Measurements from ENCODE around the gene SLC2A13.
A peak's percentile ranks its signal among the peaks of the same experiment; 100 is the strongest.

SLC2A13 gene

DNA sequence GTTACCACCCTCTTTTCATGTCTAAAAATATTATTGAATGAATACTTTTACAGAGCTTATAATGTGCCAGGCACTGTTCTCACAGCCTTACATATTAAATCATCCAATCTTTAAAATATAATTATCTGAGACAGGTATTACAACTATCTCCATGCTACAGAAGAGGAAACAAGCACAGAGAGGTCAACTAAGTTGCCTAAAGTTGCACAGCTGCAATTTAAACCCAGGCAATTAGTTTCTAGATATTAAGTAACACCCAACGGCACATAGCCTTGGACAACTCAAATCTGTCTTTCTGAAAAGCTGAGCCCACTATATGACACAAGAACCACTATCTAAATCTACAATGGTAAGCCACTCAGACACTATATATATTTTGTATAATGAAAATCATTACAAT is 92.6 kb downstream of the SLC2A13 start:
- TF ChIP-seq, protein P1, sequence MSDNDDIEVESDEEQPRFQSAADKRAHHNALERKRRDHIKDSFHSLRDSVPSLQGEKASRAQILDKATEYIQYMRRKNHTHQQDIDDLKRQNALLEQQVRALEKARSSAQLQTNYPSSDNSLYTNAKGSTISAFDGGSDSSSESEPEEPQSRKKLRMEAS (IDR thresholded peaks at IDR 0.05): no peak
- TF ChIP-seq CEBPB (IDR thresholded peaks at IDR 0.05) (no peak), FOXM1 (IDR thresholded peaks at IDR 0.05; ENCODE audit: borderline replicate concordance, low read depth) (no peak), NFIC (IDR thresholded peaks at IDR 0.05) (no peak), TCF12 (IDR thresholded peaks at IDR 0.05; ENCODE audit: low read depth) (no peak), TAF1 (IDR thresholded peaks at IDR 0.05; ENCODE audit: low read depth) (no peak), TEAD4 (IDR thresholded peaks at IDR 0.05) (no peak), CREB1 (IDR thresholded peaks at IDR 0.05; ENCODE audit: low read depth) (no peak), EGR1 (IDR thresholded peaks at IDR 0.05) (no peak), YY1 (IDR thresholded peaks at IDR 0.05; ENCODE audit: low read depth) (no peak), EP300 (IDR thresholded peaks at IDR 0.05; ENCODE audit: borderline replicate concordance) (no peak), ZBTB7A (IDR thresholded peaks at IDR 0.05; ENCODE audit: low read depth) (no peak), RAD21 (IDR thresholded peaks at IDR 0.05; ENCODE audit: low read depth) (no peak)
- TF ChIP-seq, protein P2, sequence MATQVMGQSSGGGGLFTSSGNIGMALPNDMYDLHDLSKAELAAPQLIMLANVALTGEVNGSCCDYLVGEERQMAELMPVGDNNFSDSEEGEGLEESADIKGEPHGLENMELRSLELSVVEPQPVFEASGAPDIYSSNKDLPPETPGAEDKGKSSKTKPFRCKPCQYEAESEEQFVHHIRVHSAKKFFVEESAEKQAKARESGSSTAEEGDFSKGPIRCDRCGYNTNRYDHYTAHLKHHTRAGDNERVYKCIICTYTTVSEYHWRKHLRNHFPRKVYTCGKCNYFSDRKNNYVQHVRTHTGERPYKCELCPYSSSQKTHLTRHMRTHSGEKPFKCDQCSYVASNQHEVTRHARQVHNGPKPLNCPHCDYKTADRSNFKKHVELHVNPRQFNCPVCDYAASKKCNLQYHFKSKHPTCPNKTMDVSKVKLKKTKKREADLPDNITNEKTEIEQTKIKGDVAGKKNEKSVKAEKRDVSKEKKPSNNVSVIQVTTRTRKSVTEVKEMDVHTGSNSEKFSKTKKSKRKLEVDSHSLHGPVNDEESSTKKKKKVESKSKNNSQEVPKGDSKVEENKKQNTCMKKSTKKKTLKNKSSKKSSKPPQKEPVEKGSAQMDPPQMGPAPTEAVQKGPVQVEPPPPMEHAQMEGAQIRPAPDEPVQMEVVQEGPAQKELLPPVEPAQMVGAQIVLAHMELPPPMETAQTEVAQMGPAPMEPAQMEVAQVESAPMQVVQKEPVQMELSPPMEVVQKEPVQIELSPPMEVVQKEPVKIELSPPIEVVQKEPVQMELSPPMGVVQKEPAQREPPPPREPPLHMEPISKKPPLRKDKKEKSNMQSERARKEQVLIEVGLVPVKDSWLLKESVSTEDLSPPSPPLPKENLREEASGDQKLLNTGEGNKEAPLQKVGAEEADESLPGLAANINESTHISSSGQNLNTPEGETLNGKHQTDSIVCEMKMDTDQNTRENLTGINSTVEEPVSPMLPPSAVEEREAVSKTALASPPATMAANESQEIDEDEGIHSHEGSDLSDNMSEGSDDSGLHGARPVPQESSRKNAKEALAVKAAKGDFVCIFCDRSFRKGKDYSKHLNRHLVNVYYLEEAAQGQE (IDR thresholded peaks at IDR 0.05; ENCODE audit: low read depth): no peak
- TF ChIP-seq, protein P3, sequence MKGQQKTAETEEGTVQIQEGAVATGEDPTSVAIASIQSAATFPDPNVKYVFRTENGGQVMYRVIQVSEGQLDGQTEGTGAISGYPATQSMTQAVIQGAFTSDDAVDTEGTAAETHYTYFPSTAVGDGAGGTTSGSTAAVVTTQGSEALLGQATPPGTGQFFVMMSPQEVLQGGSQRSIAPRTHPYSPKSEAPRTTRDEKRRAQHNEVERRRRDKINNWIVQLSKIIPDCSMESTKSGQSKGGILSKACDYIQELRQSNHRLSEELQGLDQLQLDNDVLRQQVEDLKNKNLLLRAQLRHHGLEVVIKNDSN (IDR thresholded peaks at IDR 0.05): no peak

DNA sequence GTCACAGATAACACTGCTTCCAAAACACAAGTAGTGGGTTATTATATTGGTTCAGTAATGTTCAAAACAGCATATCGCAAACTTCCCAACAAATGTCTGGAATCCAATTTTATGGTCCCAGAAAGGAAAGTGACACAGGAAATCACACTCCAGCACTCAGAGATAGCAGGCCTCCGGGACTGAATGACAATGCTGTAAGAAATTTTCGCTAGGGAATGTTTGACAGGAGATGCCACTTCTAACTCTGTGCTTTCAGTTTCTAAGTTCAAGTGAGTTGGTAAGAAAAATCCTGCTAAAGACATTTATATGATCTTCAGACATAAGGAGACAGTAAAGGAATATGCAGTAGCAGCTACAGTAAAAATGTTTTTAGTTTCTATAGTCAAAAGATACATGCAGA is 93.2 kb downstream of the SLC2A13 start:
- TF ChIP-seq TAF1 (IDR thresholded peaks at IDR 0.05; ENCODE audit: low read depth) (no peak), FOXM1 (IDR thresholded peaks at IDR 0.05; ENCODE audit: borderline replicate concordance, low read depth) (no peak), YY1 (IDR thresholded peaks at IDR 0.05; ENCODE audit: low read depth) (no peak), NFIC (IDR thresholded peaks at IDR 0.05) (no peak), EGR1 (IDR thresholded peaks at IDR 0.05) (no peak), CEBPB (IDR thresholded peaks at IDR 0.05) (no peak)
- TF ChIP-seq, protein P1 (IDR thresholded peaks at IDR 0.05): no peak

DNA sequence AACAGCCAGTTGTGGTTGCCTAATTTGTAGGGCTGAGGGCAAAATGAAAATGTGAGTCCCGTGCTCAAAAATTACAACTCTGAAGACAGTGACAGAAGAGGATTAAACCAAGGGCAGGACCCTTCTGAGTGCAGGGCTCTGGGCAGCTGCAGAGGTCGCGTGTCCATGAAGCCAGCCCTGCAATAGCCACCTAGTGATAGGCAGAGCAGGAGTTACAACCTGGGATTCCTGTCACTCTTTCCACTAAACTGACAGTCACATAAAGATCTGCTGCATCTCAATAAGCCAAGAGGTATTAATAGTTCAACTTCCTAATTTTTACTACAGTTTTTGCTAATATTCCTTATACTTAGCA is 94.1 kb downstream of the SLC2A13 start:
- no peak for TF ChIP-seq ZBTB7A (IDR thresholded peaks at IDR 0.05; ENCODE audit: low read depth)
- no peak for TF ChIP-seq TAF1 (IDR thresholded peaks at IDR 0.05; ENCODE audit: low read depth)
- TF ChIP-seq, protein P3 (IDR thresholded peaks at IDR 0.05): no peak
- no peak for TF ChIP-seq TCF12 (IDR thresholded peaks at IDR 0.05; ENCODE audit: low read depth)
- TF ChIP-seq, protein P1 (IDR thresholded peaks at IDR 0.05): no peak
- no peak for TF ChIP-seq RAD21 (IDR thresholded peaks at IDR 0.05; ENCODE audit: low read depth)
- TF ChIP-seq EP300 (IDR thresholded peaks at IDR 0.05; ENCODE audit: borderline replicate concordance): no peak
- TF ChIP-seq EGR1 (IDR thresholded peaks at IDR 0.05): no peak
- no peak for TF ChIP-seq CEBPB (IDR thresholded peaks at IDR 0.05)
- no peak for TF ChIP-seq NFIC (IDR thresholded peaks at IDR 0.05)

DNA sequence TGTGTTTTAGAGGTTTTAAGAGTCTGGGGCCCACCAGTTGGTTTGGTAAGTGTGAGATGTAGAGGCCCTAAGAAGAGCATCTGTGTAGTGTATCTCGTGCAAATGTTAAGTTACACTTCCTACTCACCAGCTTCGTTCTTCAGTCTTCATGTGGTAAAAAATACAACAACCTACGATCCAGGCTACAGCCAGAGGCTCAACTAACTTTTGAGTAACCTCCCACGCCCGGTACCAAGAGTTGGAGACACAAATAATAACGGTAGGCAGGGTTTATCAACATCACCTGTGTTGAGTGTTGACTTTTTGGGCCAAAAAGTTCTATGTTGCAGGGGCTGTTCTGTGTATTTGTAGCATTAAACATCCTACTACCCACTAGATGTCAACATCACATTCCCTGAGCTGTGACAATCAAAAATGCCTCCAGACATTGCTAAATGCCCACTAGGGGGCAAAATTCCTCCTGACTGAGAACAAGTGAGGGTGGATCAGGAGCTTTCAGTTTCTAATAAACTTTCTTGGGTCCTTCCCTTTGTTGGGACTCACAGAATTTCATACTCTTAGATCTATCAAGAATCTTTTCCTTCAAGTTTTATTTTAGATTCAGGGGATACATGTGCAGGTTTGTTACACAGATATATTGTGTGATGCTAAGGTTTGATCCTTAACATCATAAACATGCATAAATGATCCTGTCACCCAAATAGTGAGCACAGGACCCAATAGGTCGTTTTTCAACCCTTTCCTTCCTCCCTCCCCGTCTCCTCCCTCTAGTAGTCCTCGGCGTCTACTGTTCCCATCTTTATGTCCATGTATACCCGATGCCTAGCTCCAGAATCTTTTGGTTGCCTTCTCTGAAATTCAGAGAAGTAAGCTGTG is 94.7 kb downstream of the SLC2A13 start:
- TF ChIP-seq RAD21 (IDR thresholded peaks at IDR 0.05; ENCODE audit: low read depth) (peak; percentile 61), TEAD4 (IDR thresholded peaks at IDR 0.05) (peak; percentile 50), TCF12 (IDR thresholded peaks at IDR 0.05; ENCODE audit: low read depth) (no peak)

DNA sequence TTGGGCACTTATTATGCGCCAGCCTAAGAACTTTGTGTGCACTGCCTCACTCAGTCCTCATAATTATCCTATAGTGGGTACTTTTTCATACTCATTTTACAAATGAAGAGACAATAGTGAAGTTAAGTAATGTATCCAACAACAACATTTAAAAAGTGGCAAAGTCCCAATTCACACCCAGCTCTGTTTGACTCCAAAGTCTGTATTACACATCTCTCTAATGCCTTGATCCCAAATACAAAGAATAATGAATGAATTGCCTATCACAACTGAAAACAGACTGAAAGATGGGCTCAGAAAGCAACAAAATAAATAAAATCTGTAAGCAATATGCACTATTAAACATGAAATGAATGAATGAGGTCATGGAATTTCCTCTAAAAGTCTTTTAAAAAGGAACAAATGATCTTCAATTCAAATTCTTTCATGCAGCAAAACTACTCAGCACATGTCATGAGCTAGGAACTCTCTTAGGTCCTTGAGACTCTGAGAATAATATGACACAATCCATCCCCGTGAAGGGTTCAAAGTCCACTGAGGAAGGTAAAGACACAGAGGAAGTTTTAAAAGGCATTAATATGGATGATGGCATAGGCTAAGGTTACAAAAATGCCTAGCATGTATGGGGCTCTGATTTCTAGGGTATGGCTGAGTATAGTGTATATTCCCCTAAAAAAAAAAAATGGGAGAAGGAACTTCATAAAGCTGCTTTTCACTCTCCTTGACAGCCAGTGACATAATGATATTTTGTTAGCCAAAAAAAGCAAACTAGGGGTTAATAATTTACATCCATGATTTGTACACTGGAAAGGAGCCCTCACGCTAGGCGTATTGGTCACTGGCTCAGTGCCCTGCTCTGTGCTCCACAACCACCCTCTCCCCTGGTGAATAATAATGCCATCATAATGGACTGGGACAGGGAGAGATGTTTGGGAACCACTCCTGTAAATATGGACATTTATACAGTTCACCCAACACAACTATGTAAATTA is 103.4 kb downstream of the SLC2A13 start:
- no peak for TF ChIP-seq YY1 (IDR thresholded peaks at IDR 0.05; ENCODE audit: low read depth)
- no peak for TF ChIP-seq ZBTB7A (IDR thresholded peaks at IDR 0.05; ENCODE audit: low read depth)
- no peak for TF ChIP-seq FOXM1 (IDR thresholded peaks at IDR 0.05; ENCODE audit: borderline replicate concordance, low read depth)
- no peak for TF ChIP-seq EP300 (IDR thresholded peaks at IDR 0.05; ENCODE audit: borderline replicate concordance)
- TF ChIP-seq TEAD4 (IDR thresholded peaks at IDR 0.05): no peak
- no peak for TF ChIP-seq RAD21 (IDR thresholded peaks at IDR 0.05; ENCODE audit: low read depth)
- TF ChIP-seq EGR1 (IDR thresholded peaks at IDR 0.05): no peak
- TF ChIP-seq, protein P2 (IDR thresholded peaks at IDR 0.05; ENCODE audit: low read depth): no peak
- TF ChIP-seq TAF1 (IDR thresholded peaks at IDR 0.05; ENCODE audit: low read depth): no peak
- no peak for TF ChIP-seq CEBPB (IDR thresholded peaks at IDR 0.05)
- no peak for TF ChIP-seq NFIC (IDR thresholded peaks at IDR 0.05)
- TF ChIP-seq CREB1 (IDR thresholded peaks at IDR 0.05; ENCODE audit: low read depth): no peak
- no peak for TF ChIP-seq TCF12 (IDR thresholded peaks at IDR 0.05; ENCODE audit: low read depth)
- TF ChIP-seq, protein P3 (IDR thresholded peaks at IDR 0.05): no peak
- TF ChIP-seq, protein P1 (IDR thresholded peaks at IDR 0.05): no peak
